Measurements from ENCODE around the gene OR5AS1.
"Not testable (repeated sequence)": the region's sequence is repeated elsewhere in the genome, so short reads cannot be mapped to it uniquely, and the experiment has no call there.

GRCh38 chr11:56056366-56056765, 28.9 kb downstream of the OR5AS1 start:
- TF ChIP-seq CTCF, POLR2A (IDR thresholded peaks at IDR 0.05): not testable (repeated sequence)

All from testis (tissue), 2 donors.